ENCODE results near the gene CKLF.
"Not testable (repeated sequence)": the region's sequence is repeated elsewhere in the genome, so short reads cannot be mapped to it uniquely, and the experiment has no call there.

The CKLF gene

GRCh38 chr16:66542396-66542795 is 10.0 kb upstream of the CKLF start:
- DNase-seq (ENCODE audit: low read depth in 2 of 2) = no peak

GRCh38 chr16:66543541-66543940 is 8.8 kb upstream of the CKLF start:
- DNase-seq (ENCODE audit: low read depth in 2 of 2) = no peak

GRCh38 chr16:66544016-66544757 is 8.2 kb upstream of the CKLF start:
- no peak for DNase-seq (ENCODE audit: low read depth in 2 of 2)

GRCh38 chr16:66547101-66547989 is 5.0 kb upstream of the CKLF start:
- DNase-seq (ENCODE audit: low read depth in 2 of 2) = no peak

GRCh38 chr16:66548068-66548467 is 4.3 kb upstream of the CKLF start:
- no peak for DNase-seq (ENCODE audit: low read depth in 2 of 2)

GRCh38 chr16:66548868-66549267 is 3.5 kb upstream of the CKLF start:
- DNase-seq (ENCODE audit: low read depth in 2 of 2) = no peak

GRCh38 chr16:66549284-66550131 is 2.9 kb upstream of the CKLF start, which contains the start of gene TK2:
TSS of gene TK2 (minus strand) at chr16:66550122. CDS start at chr16:66550061, 61 bp downstream.
- DNase-seq (ENCODE audit: low read depth in 2 of 2) = peak; percentile 31 to 32

GRCh38 chr16:66551348-66551759 is 1.0 kb upstream of the CKLF start:
- DNase-seq (ENCODE audit: low read depth in 2 of 2) = no peak

- DNase-seq (ENCODE audit: low read depth in 2 of 2) = no peak
Measured at GRCh38 chr16:66551788-66552285, 539 bp upstream of the CKLF start.

- no peak for DNase-seq (ENCODE audit: low read depth in 2 of 2)
Measured at GRCh38 chr16:66553223-66553622, 847 bp downstream of the CKLF start.

- DNase-seq (ENCODE audit: low read depth in 2 of 2) = no peak
Measured at GRCh38 chr16:66554021-66554420, 1.6 kb downstream of the CKLF start.

GRCh38 chr16:66554495-66554894 is 2.1 kb downstream of the CKLF start:
- DNase-seq (ENCODE audit: low read depth in 2 of 2) = no peak

- DNase-seq (ENCODE audit: low read depth in 2 of 2) = no peak
Measured at GRCh38 chr16:66560107-66560506, 7.7 kb downstream of the CKLF start.

GRCh38 chr16:66561381-66562080 is 9.2 kb downstream of the CKLF start:
- no peak for DNase-seq (ENCODE audit: low read depth in 2 of 2)

- DNase-seq (ENCODE audit: low read depth in 2 of 2) = no peak
Measured at GRCh38 chr16:66562409-66562808, 10.0 kb downstream of the CKLF start.

- DNase-seq (ENCODE audit: low read depth in 2 of 2) = no peak
Measured at GRCh38 chr16:66562986-66563385, 10.6 kb downstream of the CKLF start.

GRCh38 chr16:66563574-66564334 is 11.4 kb downstream of the CKLF start:
- no peak for DNase-seq (ENCODE audit: low read depth in 2 of 2)

GRCh38 chr16:66566051-66566901 is 13.9 kb downstream of the CKLF start, which contains the start of gene CMTM1:
TSS of gene CMTM1 (plus strand) at chr16:66566439. CDS start at chr16:66566514, 75 bp downstream.
- no peak for DNase-seq (ENCODE audit: low read depth in 2 of 2)

GRCh38 chr16:66567270-66567669 is 14.9 kb downstream of the CKLF start:
- DNase-seq (ENCODE audit: low read depth in 2 of 2) = not testable (repeated sequence)

Data from fibroblast of skin of left biceps (primary cell).